HS-5 (cell line): ENCODE data around the gene ADCY4.

ENCODE experiments used
- DNase-seq: peaks from one replicate; pipeline ENCODE4 v3.0.0-alpha.2; 2012; ENCODE audit warnings: low read depth

Gene ADCY4

GRCh38 chr14:24296341-24297157 is 38.3 kb downstream of the ADCY4 start:
- peak; percentile 70 for DNase-seq

GRCh38 chr14:24293525-24293924 is 41.3 kb downstream of the ADCY4 start:
- no peak for DNase-seq

- no peak for DNase-seq
These were observed 42.6 kb downstream of the ADCY4 start for GRCh38 chr14:24292118-24292807.

- no peak for DNase-seq
These were observed 43.3 kb downstream of the ADCY4 start for GRCh38 chr14:24291446-24292117.

GRCh38 chr14:24290746-24291145 is 44.1 kb downstream of the ADCY4 start:
- DNase-seq, result no peak

- no peak for DNase-seq
These were observed 45.1 kb downstream of the ADCY4 start for GRCh38 chr14:24289649-24290280.

- no peak for DNase-seq
These were observed 47.9 kb downstream of the ADCY4 start for GRCh38 chr14:24286996-24287395.

GRCh38 chr14:24285351-24285750 is 49.5 kb downstream of the ADCY4 start:
- no peak for DNase-seq

- DNase-seq, result no peak
These were observed 50.3 kb downstream of the ADCY4 start for GRCh38 chr14:24284501-24285035.

- DNase-seq, result no peak
These were observed 50.9 kb downstream of the ADCY4 start for GRCh38 chr14:24283796-24284460.

GRCh38 chr14:24282736-24283135 is 52.1 kb downstream of the ADCY4 start:
- DNase-seq, result no peak

GRCh38 chr14:24281636-24282035 is 53.2 kb downstream of the ADCY4 start:
- DNase-seq, result no peak

- DNase-seq, result no peak
These were observed 53.9 kb downstream of the ADCY4 start for GRCh38 chr14:24280797-24281460.

- DNase-seq, result no peak
These were observed 55.3 kb downstream of the ADCY4 start for GRCh38 chr14:24279301-24280186.

- no peak for DNase-seq
These were observed 56.4 kb downstream of the ADCY4 start for GRCh38 chr14:24278424-24278823.

GRCh38 chr14:24277606-24278321 is 57.1 kb downstream of the ADCY4 start:
- no peak for DNase-seq

GRCh38 chr14:24277071-24277470 is 57.8 kb downstream of the ADCY4 start:
- DNase-seq, result no peak

GRCh38 chr14:24274101-24274543 is 60.7 kb downstream of the ADCY4 start:
- DNase-seq, result peak; percentile 4

- DNase-seq, result no peak
These were observed 61.4 kb downstream of the ADCY4 start for GRCh38 chr14:24273422-24273998.
